ENCODE results near the gene PDGFC. TPM values are rescaled to one million over a fixed set of nuclear protein-coding genes. Genes with fewer than 3 reads are reported as not detected.
A peak's percentile ranks its signal among the peaks of the same experiment; 100 is the strongest.

PDGFC gene
- total and polyA plus RNA-seq, 2 experiments from 2014 or later = 35.5 to 63.3 TPM

- Histone ChIP-seq H2AFZ (no peak overlapping the region), H3K36me3 (replicated peaks; ENCODE audit: insufficient read depth, low read depth) (no peaks in the 10 kb centered on the region), H3K4me3 (no peak overlapping the region), H3K9me2 (replicated peaks; ENCODE audit: insufficient read depth) (no peaks in the 10 kb centered on the region), H3K27me3 (no peaks in the 10 kb centered on the region), H3K27ac (no peak overlapping the region), H3K4me2 (no peak overlapping the region), H3K4me1 (ENCODE audit: insufficient read depth) (no peaks in the 10 kb centered on the region), H4K20me1 (ENCODE audit: insufficient read depth, poor library complexity, severe bottlenecking) (no peaks in the 10 kb centered on the region), H3K79me2 (no peaks in the 10 kb centered on the region), H3K9me3 (ENCODE audit: low read depth) (no peaks in the 10 kb centered on the region)
- TF ChIP-seq CTCF (IDR thresholded peaks at IDR 0.05; ENCODE audit: poor library complexity) (no peak), EZH2phosphoT487 (IDR thresholded peaks at IDR 0.05; ENCODE audit: low read depth, severe bottlenecking, unreplicated experiment) (no peak), EZH2 (IDR thresholded peaks at IDR 0.05; ENCODE audit: borderline replicate concordance) (no peak)
- no peak for DNase-seq (ENCODE audit: low spot score)
Measured at GRCh38 chr4:157012296-157012695, 40.7 kb upstream of the PDGFC start.

- no peaks in the 10 kb centered on the region for H3K79me2 ChIP-seq
- no peak overlapping the region for H3K4me3 ChIP-seq
- no peaks in the 10 kb centered on the region for H4K20me1 ChIP-seq (ENCODE audit: insufficient read depth, poor library complexity, severe bottlenecking)
- 72% methylated on average over 2 of the region's 2 CpGs for WGBS (ENCODE audit: low lambda C conversion rate, missing lambda C conversion rate)
- H3K4me2 ChIP-seq = no peak overlapping the region
- no peaks in the 10 kb centered on the region for H3K9me2 ChIP-seq (replicated peaks; ENCODE audit: insufficient read depth)
- TF ChIP-seq CTCF (IDR thresholded peaks at IDR 0.05; ENCODE audit: poor library complexity) (no peak), EZH2 (IDR thresholded peaks at IDR 0.05; ENCODE audit: borderline replicate concordance) (no peak), EZH2phosphoT487 (IDR thresholded peaks at IDR 0.05; ENCODE audit: low read depth, severe bottlenecking, unreplicated experiment) (no peak)
- no peak overlapping the region for H3K27ac ChIP-seq
- no peak for DNase-seq (ENCODE audit: low spot score)
- no peaks in the 10 kb centered on the region for H3K9me3 ChIP-seq (ENCODE audit: low read depth)
- H3K27me3 ChIP-seq = no peaks in the 10 kb centered on the region
- H2AFZ ChIP-seq = no peak overlapping the region
- H3K4me1 ChIP-seq (ENCODE audit: insufficient read depth) = no peaks in the 10 kb centered on the region
- no peaks in the 10 kb centered on the region for H3K36me3 ChIP-seq (replicated peaks; ENCODE audit: insufficient read depth, low read depth)
Measured at GRCh38 chr4:157010630-157011029, 39.0 kb upstream of the PDGFC start.

- 98% methylated on average over 3 of the region's 3 CpGs for WGBS (ENCODE audit: low lambda C conversion rate, missing lambda C conversion rate)
- TF ChIP-seq EZH2phosphoT487 (IDR thresholded peaks at IDR 0.05; ENCODE audit: low read depth, severe bottlenecking, unreplicated experiment) (no peak), CTCF (IDR thresholded peaks at IDR 0.05; ENCODE audit: poor library complexity) (no peak), EZH2 (IDR thresholded peaks at IDR 0.05; ENCODE audit: borderline replicate concordance) (no peak)
- no peak overlapping the region for H2AFZ ChIP-seq
- DNase-seq (ENCODE audit: low spot score) = no peak
- H3K4me1 ChIP-seq (ENCODE audit: insufficient read depth) = peaks cover 8% of the 10 kb centered on the region
- no peaks in the 10 kb centered on the region for H3K9me3 ChIP-seq (ENCODE audit: low read depth)
- no peak overlapping the region for H3K4me3 ChIP-seq
- H3K27me3 ChIP-seq = no peaks in the 10 kb centered on the region
- H4K20me1 ChIP-seq (ENCODE audit: insufficient read depth, poor library complexity, severe bottlenecking) = no peaks in the 10 kb centered on the region
- H3K9me2 ChIP-seq (replicated peaks; ENCODE audit: insufficient read depth) = no peaks in the 10 kb centered on the region
- H3K4me2 ChIP-seq = no peak overlapping the region
- no peaks in the 10 kb centered on the region for H3K36me3 ChIP-seq (replicated peaks; ENCODE audit: insufficient read depth, low read depth)
- no peak overlapping the region for H3K27ac ChIP-seq
- no peaks in the 10 kb centered on the region for H3K79me2 ChIP-seq
Measured at GRCh38 chr4:157005831-157006230, 34.2 kb upstream of the PDGFC start.

GRCh38 chr4:157005193-157005592, 33.6 kb upstream of the PDGFC start:
- H3K9me3 ChIP-seq (ENCODE audit: low read depth) = no peaks in the 10 kb centered on the region
- WGBS (ENCODE audit: low lambda C conversion rate, missing lambda C conversion rate) = 67% methylated on average over 2 of the region's 2 CpGs
- H4K20me1 ChIP-seq (ENCODE audit: insufficient read depth, poor library complexity, severe bottlenecking) = no peaks in the 10 kb centered on the region
- H3K27me3 ChIP-seq = no peaks in the 10 kb centered on the region
- H3K4me1 ChIP-seq (ENCODE audit: insufficient read depth) = peaks cover 8% of the 10 kb centered on the region
- H3K9me2 ChIP-seq (replicated peaks; ENCODE audit: insufficient read depth) = no peaks in the 10 kb centered on the region
- H3K79me2 ChIP-seq = no peaks in the 10 kb centered on the region
- H3K4me3 ChIP-seq = no peak overlapping the region
- peak overlapping the region; percentile 30 for H2AFZ ChIP-seq
- peak overlapping the region; percentile 45 for H3K4me2 ChIP-seq
- TF ChIP-seq EZH2phosphoT487 (IDR thresholded peaks at IDR 0.05; ENCODE audit: low read depth, severe bottlenecking, unreplicated experiment) = no peak
- TF ChIP-seq EZH2 (IDR thresholded peaks at IDR 0.05; ENCODE audit: borderline replicate concordance) = no peak
- no peak for TF ChIP-seq CTCF (IDR thresholded peaks at IDR 0.05; ENCODE audit: poor library complexity)
- no peak for DNase-seq (ENCODE audit: low spot score)
- peak overlapping the region; percentile 52 for H3K27ac ChIP-seq
- H3K36me3 ChIP-seq (replicated peaks; ENCODE audit: insufficient read depth, low read depth) = no peaks in the 10 kb centered on the region

All from hepatocyte (in vitro differentiated cells).